Aorta (tissue), 5 donors: Measurements from ENCODE around the gene NLGN2. TPM values are rescaled to one million over a fixed set of nuclear protein-coding genes. Genes with fewer than 3 reads are reported as not detected.

Experiments used
- ATAC-seq: fragments of 200-7000 bp; cut with Tn5 transposase; one replicate; pipeline ENCODE4 v1.9.1; 2022; ENCODE audit warnings: moderate library complexity; ENCODE audit not compliant: low FRiP score
- DNase-seq, 2 donors: peaks; one replicate each; pipeline ENCODE4 v3.0.0-alpha.2; 2020
- H3K27ac ChIP-seq, 2 donors: one replicate each; pipeline ENCODE4 v1.5.1; 2013; ENCODE audit warnings: low read length in 2 of 2, mild to moderate bottlenecking in 2 of 2, moderate library complexity in 2 of 2, control low read depth in 1 of 2, inconsistent platforms in 1 of 2, low read depth in 1 of 2
- H3K27me3 ChIP-seq, 2 donors: one replicate each; pipeline ENCODE4 v1.6.1; 2013; ENCODE audit warnings: control low read depth in 1 of 2, low read length in 1 of 2, mild to moderate bottlenecking in 1 of 2, moderate library complexity in 1 of 2; ENCODE audit not compliant: insufficient read depth in 2 of 2, control insufficient read depth in 1 of 2
- H3K36me3 ChIP-seq, 2 donors: one replicate each; pipeline ENCODE4 v1.6.1; 2013; ENCODE audit warnings: control low read depth in 1 of 2, low read length in 1 of 2, mild to moderate bottlenecking in 1 of 2; ENCODE audit not compliant: insufficient read depth in 2 of 2, control insufficient read depth in 1 of 2
- H3K4me1 ChIP-seq, 2 donors: one replicate each; pipeline ENCODE4 v1.6.1; 2013; ENCODE audit warnings: low read length in 2 of 2, control low read depth in 1 of 2, mild to moderate bottlenecking in 1 of 2, moderate library complexity in 1 of 2; ENCODE audit not compliant: insufficient read depth in 2 of 2, control insufficient read depth in 1 of 2
- H3K4me3 ChIP-seq, 2 donors: one replicate each; pipeline ENCODE4 v1.5.1; 2013; ENCODE audit warnings: low read length in 2 of 2, control low read depth in 1 of 2, mild to moderate bottlenecking in 1 of 2
- H3K9me3 ChIP-seq: one replicate; pipeline ENCODE4 v1.6.1; 2013; ENCODE audit warnings: mild to moderate bottlenecking, low read length; ENCODE audit not compliant: control insufficient read depth
- WGBS, 2 donors: extraction: QIAGEN DNeasy Blood & Tissue Kit; methylation state at CpG; one replicate each; pipeline ENCODE4 v1.1.7; 2013; 5-methylcytosine and 5-hydroxymethylcytosine counted together
- intact Hi-C, 2 donors: fragments of 100-400 bp; cut with DNase I; formaldehyde crosslinking; loops; one replicate each; pipeline versions ENCODE4 v1.14.2 to v1.15.0; 2022
- polyA plus RNA-seq, 2 donors: library from polyadenylated mRNA; stranded (reverse); fragments of 200-250 nt; gene quantifications; one replicate each; pipeline ENCODE4 v1.2.3, GENCODE V29; 2013
- total RNA-seq, 2 donors: library from RNA; stranded (reverse); fragmentation: NEBNext Ultra II Directional; extraction: Animal tissue kit (Norgen Biotek cat#: 25700); gene quantifications; one replicate each; pipeline ENCODE4 v1.2.1, GENCODE V29; 2021
- donor health status: healthy with polysubstance abuse.
- donor health status: Bipolar disorder and iron deficiency.
- donor health status: DM: no; HTN: no; CAD: no.
- donor health status: DM: no; HTN: no; CAD: no.
- donor health status: DM: yes; HTN: yes; CAD: no.

NLGN2 gene
- total and polyA plus RNA-seq, 4 donors = 2.4 to 49.9 (median 30.9) TPM

- ATAC-seq = no peak
- H3K9me3 ChIP-seq = no peaks in the 10 kb centered on the region
- DNase-seq = peak; percentile 77 to 87
- H3K27me3 ChIP-seq = no peaks in the 10 kb centered on the region
- intact Hi-C loops = no loop called here
- H3K27ac ChIP-seq = no peak overlapping the region
- 2 to 3% methylated on average over 40 to 46 of the region's 46 CpGs for WGBS, 2 donors
- H3K4me1 ChIP-seq = no peaks in the 10 kb centered on the region
- H3K4me3 ChIP-seq = no peak overlapping the region
- H3K36me3 ChIP-seq = no peaks in the 10 kb centered on the region
Measured at GRCh38 chr17:7440113-7440833, 32.6 kb downstream of the NLGN2 start.

DNA sequence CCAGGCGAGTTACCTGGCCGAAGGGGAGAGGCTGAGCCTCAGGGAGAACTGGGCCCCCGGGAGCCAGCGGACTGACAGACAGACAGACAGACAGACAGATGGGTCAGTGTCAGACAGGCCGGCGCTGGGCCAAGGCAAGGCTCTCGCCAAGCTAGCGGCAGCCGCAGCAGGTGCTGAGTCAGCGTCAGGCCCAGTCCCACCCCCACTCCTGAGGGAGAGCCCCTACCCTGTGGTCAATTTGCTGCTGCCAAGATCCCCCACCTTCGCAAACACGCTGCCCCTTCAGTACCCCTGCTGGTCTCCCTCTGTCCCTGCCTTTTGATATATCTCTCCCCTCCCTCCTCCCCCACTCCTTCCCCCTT, 33.2 kb downstream of the NLGN2 start:
- Histone ChIP-seq H3K4me3 (no peak overlapping the region), H3K9me3 (no peaks in the 10 kb centered on the region), H3K27me3 (no peaks in the 10 kb centered on the region), H3K27ac (no peak overlapping the region), H3K4me1 (no peaks in the 10 kb centered on the region), H3K36me3 (no peaks in the 10 kb centered on the region)
- DNase-seq = peak; percentile 67 to 80
- intact Hi-C loops = no loop called here
- no peak for ATAC-seq
- WGBS, 2 donors = 12 to 13% methylated on average over 12 of the region's 12 CpGs

GRCh38 chr17:7441266-7441665, 33.6 kb downstream of the NLGN2 start:
- Histone ChIP-seq H3K9me3 (no peaks in the 10 kb centered on the region), H3K36me3 (no peaks in the 10 kb centered on the region), H3K4me1 (no peaks in the 10 kb centered on the region), H3K27me3 (no peaks in the 10 kb centered on the region), H3K4me3 (no peak overlapping the region), H3K27ac (no peak overlapping the region)
- intact Hi-C loops = no loop called here
- ATAC-seq (no peak), DNase-seq (no peak)
- 61 to 71% methylated on average over 7 of the region's 7 CpGs for WGBS, 2 donors

DNA sequence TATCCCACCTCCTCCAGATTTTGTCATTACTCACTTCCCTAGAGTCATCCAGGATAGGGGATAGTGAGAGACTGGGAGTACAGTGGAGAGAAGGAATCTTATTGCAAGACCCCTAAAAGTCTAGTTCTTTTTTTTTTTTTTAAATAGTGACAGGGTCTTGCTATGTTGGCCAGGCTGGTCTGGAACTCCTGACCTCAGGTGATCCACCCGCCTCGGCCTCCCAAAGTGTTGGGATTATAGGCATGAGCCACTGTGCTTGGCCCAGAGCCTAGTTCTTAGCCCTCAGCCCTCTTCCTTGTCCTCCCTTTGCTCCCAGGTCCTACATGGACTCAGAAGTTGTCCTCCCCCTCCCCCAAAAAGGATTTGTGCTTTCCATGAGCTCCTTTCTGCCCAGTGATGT, 34.5 kb downstream of the NLGN2 start:
- H3K36me3 ChIP-seq = no peaks in the 10 kb centered on the region
- DNase-seq = no peak
- no peaks in the 10 kb centered on the region for H3K4me1 ChIP-seq
- intact Hi-C loops = no loop called here
- H3K27ac ChIP-seq = no peak overlapping the region
- 95 to 97% methylated on average over 2 of the region's 2 CpGs for WGBS, 2 donors
- H3K9me3 ChIP-seq = no peaks in the 10 kb centered on the region
- no peak for ATAC-seq
- no peak overlapping the region for H3K4me3 ChIP-seq
- H3K27me3 ChIP-seq = no peaks in the 10 kb centered on the region

DNA sequence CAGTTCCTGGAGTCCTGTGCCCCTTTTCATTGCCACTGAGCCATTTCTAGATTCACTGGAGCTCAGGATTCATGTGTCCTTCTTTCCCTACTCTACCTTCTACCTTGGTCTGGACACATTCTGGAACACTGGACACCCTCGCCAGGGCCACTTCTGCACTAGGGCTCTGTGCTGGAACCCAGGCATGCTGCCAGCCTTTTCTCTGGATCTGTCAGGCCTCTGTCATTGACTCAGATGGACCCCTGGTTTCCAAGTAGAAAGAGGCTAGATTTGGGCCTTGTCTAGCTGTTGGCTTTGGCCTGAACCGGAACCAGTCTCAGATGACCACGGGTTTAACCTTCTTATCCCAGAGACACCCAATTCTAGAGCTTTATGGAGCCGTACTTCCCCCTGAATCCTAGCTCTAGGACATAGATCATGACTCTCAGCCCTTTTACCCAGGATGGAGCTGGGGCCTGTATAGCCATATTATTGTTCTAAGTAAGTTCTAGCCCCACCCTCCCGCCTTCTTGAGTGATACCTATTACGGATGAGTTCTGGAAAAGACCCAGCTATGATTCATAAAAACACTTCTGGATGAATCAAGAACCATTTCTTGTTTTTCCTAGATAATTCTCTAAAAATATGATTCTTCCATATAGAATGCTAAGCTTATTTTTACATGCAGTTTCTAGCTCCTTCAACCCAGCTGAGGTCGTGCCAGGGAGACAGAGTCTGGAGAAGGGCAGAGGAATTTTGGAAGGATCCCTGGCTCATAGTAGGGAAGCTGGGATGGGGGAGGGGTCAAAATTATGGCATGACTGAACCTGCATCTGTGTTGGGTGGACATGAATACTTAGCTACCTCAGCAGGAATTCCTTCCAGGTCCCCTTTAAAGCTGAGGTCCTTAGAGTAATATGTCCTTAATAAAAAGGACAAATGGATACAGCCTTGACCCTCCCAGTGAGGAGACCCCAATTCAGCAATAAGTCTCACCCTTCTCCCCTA, 36.1 kb downstream of the NLGN2 start:
- 68 to 69% methylated on average over 7 of the region's 7 CpGs for WGBS, 2 donors
- intact Hi-C loops = no loop called here
- no peak for ATAC-seq
- Histone ChIP-seq H3K9me3 (no peaks in the 10 kb centered on the region), H3K4me3 (no peak overlapping the region), H3K27me3 (no peaks in the 10 kb centered on the region), H3K4me1 (no peaks in the 10 kb centered on the region), H3K27ac (no peak overlapping the region), H3K36me3 (no peaks in the 10 kb centered on the region)
- DNase-seq = no peak

- Histone ChIP-seq H3K36me3 (no peaks in the 10 kb centered on the region), H3K4me1 (no peaks in the 10 kb centered on the region), H3K27me3 (no peaks in the 10 kb centered on the region), H3K4me3 (peak within 1 kb of the TSS; percentile 4 to 23), H3K9me3 (no peaks in the 10 kb centered on the region), H3K27ac (no peak within 1 kb of the TSS)
- 3 to 4% methylated on average over 44 to 51 of the region's 51 CpGs for WGBS, 2 donors
- ATAC-seq (peak; percentile 72), DNase-seq (peak; percentile 87 to 90)
- intact Hi-C loops = no loop called here
Measured at GRCh38 chr17:7444682-7445618, 37.3 kb downstream of the NLGN2 start, which contains the start of gene CHRNB1. CHRNB1 (plus strand) TSS chr17:7445061; CDS start chr17:7445128, 67 bp downstream.

DNA sequence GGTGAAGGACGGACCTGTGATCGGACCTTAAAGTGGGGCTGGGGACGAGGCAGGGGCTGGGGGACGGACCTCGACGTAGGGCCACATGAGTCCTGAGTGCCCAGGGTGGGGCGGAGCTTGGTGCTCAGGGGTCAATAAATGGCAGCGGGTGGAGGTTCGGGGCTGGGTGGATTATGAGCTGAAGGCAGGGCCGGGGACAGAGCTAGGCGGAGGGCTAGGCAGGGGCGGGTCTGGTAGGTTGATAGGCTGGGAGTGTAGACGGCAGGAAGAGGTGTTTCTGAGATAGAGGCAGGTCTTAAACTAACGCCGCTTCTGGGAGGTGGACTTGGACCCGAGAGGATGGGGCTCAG, 37.9 kb downstream of the NLGN2 start:
- 9 to 11% methylated on average over 16 of the region's 16 CpGs for WGBS, 2 donors
- Histone ChIP-seq H3K9me3 (no peaks in the 10 kb centered on the region), H3K27me3 (no peaks in the 10 kb centered on the region), H3K4me1 (no peaks in the 10 kb centered on the region), H3K4me3 (no peak overlapping the region), H3K36me3 (no peaks in the 10 kb centered on the region), H3K27ac (no peak overlapping the region)
- ATAC-seq (peak; percentile 66), DNase-seq (no peak)
- intact Hi-C loops = no loop called here

DNA sequence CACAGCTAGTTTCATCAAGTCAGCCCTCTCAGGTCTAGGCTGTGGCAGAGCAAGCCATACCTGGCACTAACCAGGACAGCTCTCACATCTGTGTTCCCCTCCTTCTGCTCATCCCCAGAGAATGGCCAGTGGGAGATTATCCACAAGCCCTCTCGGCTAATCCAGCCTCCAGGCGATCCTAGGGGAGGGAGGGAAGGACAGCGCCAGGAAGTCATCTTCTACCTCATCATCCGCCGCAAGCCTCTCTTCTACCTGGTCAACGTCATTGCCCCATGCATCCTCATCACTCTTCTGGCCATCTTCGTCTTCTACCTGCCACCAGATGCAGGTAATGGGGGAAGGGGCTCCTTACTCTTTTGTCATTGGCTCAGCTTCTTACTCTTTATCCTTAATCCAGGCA, 40.8 kb downstream of the NLGN2 start:
- DNase-seq (no peak), ATAC-seq (no peak)
- Histone ChIP-seq H3K27me3 (no peaks in the 10 kb centered on the region), H3K9me3 (no peaks in the 10 kb centered on the region), H3K27ac (no peak overlapping the region), H3K4me1 (no peaks in the 10 kb centered on the region), H3K36me3 (no peaks in the 10 kb centered on the region), H3K4me3 (no peak overlapping the region)
- intact Hi-C loops = no loop called here
- WGBS, 2 donors = 91 to 93% methylated on average over 7 of the region's 7 CpGs
